Tibial artery (tissue), 4 donors: ENCODE data around the gene DLGAP1.

Experiments
- DNase-seq, 2 donors: peaks; one replicate each; pipeline ENCODE4 v3.0.0-alpha.2; 2019
- H3K27ac ChIP-seq, 2 donors: fragments of 200-600 bp; sonication (generic) in 1 of 2; 1 replicate in 1 of 2; 2 replicates in 1 of 2; pipeline ENCODE4 v1.5.1; 2018 to 2019; ENCODE audit warnings: mild to moderate bottlenecking in 1 of 2
- H3K27me3 ChIP-seq, 2 donors: fragments of 200-600 bp; sonication (generic) in 1 of 2; one replicate each; pipeline versions ENCODE4 v1.5.1 to v1.6.0; 2016 to 2019
- H3K36me3 ChIP-seq, 3 donors: fragments of 200-600 bp; sonication (generic) in 2 of 3; one replicate each; pipeline ENCODE4 v1.5.1; 2016 to 2019; ENCODE audit warnings: mild to moderate bottlenecking in 2 of 3
- H3K4me1 ChIP-seq, 4 donors: fragments of 200-600 bp; sonication (generic) in 2 of 4; 1 replicate in 3 of 4; 2 replicates in 1 of 4; pipeline ENCODE4 v1.5.1; 2016 to 2019
- H3K4me3 ChIP-seq, 2 donors: fragments of 200-600 bp; sonication (generic) in 1 of 2; 1 replicate in 1 of 2; 2 replicates in 1 of 2; pipeline ENCODE4 v1.5.1; 2018 to 2019; ENCODE audit warnings: mild to moderate bottlenecking in 2 of 2
- H3K9me3 ChIP-seq, 3 donors: fragments of 200-600 bp; sonication (generic) in 1 of 3; one replicate each; pipeline ENCODE4 v1.5.1; 2016 to 2019
- intact Hi-C: fragments of 100-400 bp; cut with DNase I; formaldehyde crosslinking; loops from one replicate; pipeline ENCODE4 v1.15.0; 2023; ENCODE audit warnings: low total_unique reads
- TF ChIP-seq, protein P1 (sequence below), 2 experiments: fragments of 200-600 bp in 1 of 2; fragments of 450-650 bp in 1 of 2; IDR thresholded peaks; one replicate each; pipeline ENCODE4 v1.5.1; 2017 to 2019; ENCODE audit warnings: antibody characterized with exemption in 2 of 2, mild to moderate bottlenecking in 1 of 2, moderate library complexity in 1 of 2

Gene DLGAP1

GRCh38 chr18:3898861-3899613, 556.1 kb downstream of the DLGAP1 start:
- H3K36me3 ChIP-seq: no peaks in the 10 kb centered on the region
- intact Hi-C loops: no loop called here
- no peak for DNase-seq
- no peak overlapping the region for H3K4me3 ChIP-seq
- no peaks in the 10 kb centered on the region for H3K9me3 ChIP-seq
- H3K27me3 ChIP-seq: no peaks in the 10 kb centered on the region
- H3K27ac ChIP-seq: no peak overlapping the region
- H3K4me1 ChIP-seq: no peaks in the 10 kb centered on the region
- TF ChIP-seq, protein P1, sequence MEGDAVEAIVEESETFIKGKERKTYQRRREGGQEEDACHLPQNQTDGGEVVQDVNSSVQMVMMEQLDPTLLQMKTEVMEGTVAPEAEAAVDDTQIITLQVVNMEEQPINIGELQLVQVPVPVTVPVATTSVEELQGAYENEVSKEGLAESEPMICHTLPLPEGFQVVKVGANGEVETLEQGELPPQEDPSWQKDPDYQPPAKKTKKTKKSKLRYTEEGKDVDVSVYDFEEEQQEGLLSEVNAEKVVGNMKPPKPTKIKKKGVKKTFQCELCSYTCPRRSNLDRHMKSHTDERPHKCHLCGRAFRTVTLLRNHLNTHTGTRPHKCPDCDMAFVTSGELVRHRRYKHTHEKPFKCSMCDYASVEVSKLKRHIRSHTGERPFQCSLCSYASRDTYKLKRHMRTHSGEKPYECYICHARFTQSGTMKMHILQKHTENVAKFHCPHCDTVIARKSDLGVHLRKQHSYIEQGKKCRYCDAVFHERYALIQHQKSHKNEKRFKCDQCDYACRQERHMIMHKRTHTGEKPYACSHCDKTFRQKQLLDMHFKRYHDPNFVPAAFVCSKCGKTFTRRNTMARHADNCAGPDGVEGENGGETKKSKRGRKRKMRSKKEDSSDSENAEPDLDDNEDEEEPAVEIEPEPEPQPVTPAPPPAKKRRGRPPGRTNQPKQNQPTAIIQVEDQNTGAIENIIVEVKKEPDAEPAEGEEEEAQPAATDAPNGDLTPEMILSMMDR (IDR thresholded peaks at IDR 0.05): no peak

DNA sequence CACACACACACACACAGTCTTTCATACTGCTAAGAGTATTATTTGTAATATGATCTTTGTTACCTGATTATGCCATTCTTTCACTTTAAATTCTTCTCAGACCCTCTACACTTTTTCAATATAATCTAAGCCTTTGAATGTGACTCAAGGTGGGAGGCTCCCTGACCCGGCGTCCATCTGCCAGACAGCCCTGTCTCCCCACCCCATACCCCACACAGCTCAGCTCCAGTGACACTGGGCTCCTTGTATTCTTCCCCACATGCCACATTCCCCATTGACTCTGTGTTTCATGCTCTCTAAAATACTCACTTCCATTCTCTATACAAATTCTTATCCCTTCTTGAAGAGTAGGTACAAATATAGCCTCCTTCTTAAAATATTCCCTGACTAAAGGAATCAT, 563.0 kb downstream of the DLGAP1 start:
- Histone ChIP-seq H3K4me3 (no peak overlapping the region), H3K4me1 (peaks cover 0 to 8% (median 0%) of the 10 kb centered on the region in 4 donors), H3K27ac (no peak overlapping the region), H3K36me3 (no peaks in the 10 kb centered on the region), H3K9me3 (no peaks in the 10 kb centered on the region), H3K27me3 (no peaks in the 10 kb centered on the region)
- TF ChIP-seq, protein P1 (IDR thresholded peaks at IDR 0.05): no peak
- no peak for DNase-seq
- intact Hi-C loops: no loop called here

DNA sequence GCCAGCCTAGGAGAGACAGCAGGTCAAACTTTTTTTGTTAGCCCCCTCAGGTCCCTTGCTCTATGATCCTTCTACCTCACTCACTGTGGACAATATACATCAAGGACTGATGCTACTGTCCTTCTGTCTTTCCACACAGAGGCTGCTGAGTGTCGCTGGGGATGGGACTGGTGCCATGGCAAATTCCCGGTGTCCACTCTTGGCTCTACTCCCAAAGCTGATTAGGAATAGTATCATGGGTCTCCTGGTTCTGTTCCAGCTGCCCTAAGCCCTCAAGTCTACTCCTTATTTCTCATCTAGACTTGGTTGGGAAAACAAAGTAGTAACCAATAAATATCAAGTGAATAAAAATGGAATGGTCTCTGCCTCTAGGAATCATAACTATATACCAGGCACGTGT, 563.9 kb downstream of the DLGAP1 start:
- TF ChIP-seq, protein P1 (IDR thresholded peaks at IDR 0.05): no peak
- no peak for DNase-seq
- Histone ChIP-seq H3K27me3 (no peaks in the 10 kb centered on the region), H3K36me3 (no peaks in the 10 kb centered on the region), H3K27ac (no peak overlapping the region), H3K9me3 (no peaks in the 10 kb centered on the region), H3K4me1 (peaks cover 0 to 8% (median 0%) of the 10 kb centered on the region in 4 donors), H3K4me3 (no peak overlapping the region)
- intact Hi-C loops: no loop called here

GRCh38 chr18:3889803-3890202, 565.3 kb downstream of the DLGAP1 start:
- H3K36me3 ChIP-seq: no peaks in the 10 kb centered on the region
- intact Hi-C loops: no loop called here
- TF ChIP-seq, protein P1 (IDR thresholded peaks at IDR 0.05): no peak
- peaks cover 0 to 8% (median 0%) of the 10 kb centered on the region in 4 donors for H3K4me1 ChIP-seq
- no peak overlapping the region for H3K27ac ChIP-seq
- H3K9me3 ChIP-seq: no peaks in the 10 kb centered on the region
- no peak for DNase-seq
- no peaks in the 10 kb centered on the region for H3K27me3 ChIP-seq
- no peak overlapping the region for H3K4me3 ChIP-seq

GRCh38 chr18:3889121-3889520, 566.0 kb downstream of the DLGAP1 start:
- TF ChIP-seq, protein P1 (IDR thresholded peaks at IDR 0.05): no peak
- Histone ChIP-seq H3K27ac (no peak overlapping the region), H3K4me3 (no peak overlapping the region), H3K4me1 (peaks cover 0 to 8% (median 0%) of the 10 kb centered on the region in 4 donors), H3K36me3 (no peaks in the 10 kb centered on the region), H3K9me3 (no peaks in the 10 kb centered on the region), H3K27me3 (no peaks in the 10 kb centered on the region)
- intact Hi-C loops: no loop called here
- no peak for DNase-seq
